Stomach smooth muscle (tissue), 2 donors: ENCODE measurements around the gene ARHGEF12.

Experiments
- H3K27ac ChIP-seq: one replicate; pipeline ENCODE4 v1.7.0; 2013; ENCODE audit warnings: mild to moderate bottlenecking, low read length, inconsistent platforms
- H3K27me3 ChIP-seq, 2 donors: one replicate each; pipeline ENCODE4 v1.7.0; 2013; ENCODE audit warnings: low read length in 2 of 2; ENCODE audit not compliant: insufficient read depth in 2 of 2, control insufficient read depth in 1 of 2
- H3K36me3 ChIP-seq, 2 donors: one replicate each; pipeline ENCODE4 v1.7.0; 2013; ENCODE audit warnings: low read length in 2 of 2; ENCODE audit not compliant: control insufficient read depth in 2 of 2, insufficient read depth in 2 of 2
- H3K4me1 ChIP-seq: one replicate; pipeline ENCODE4 v1.7.0; 2013; ENCODE audit warnings: low read length; ENCODE audit not compliant: control insufficient read depth, insufficient read depth
- H3K4me3 ChIP-seq, 2 donors: one replicate each; pipeline ENCODE4 v1.7.0; 2013; ENCODE audit warnings: low read length in 2 of 2
- H3K9ac ChIP-seq, 2 donors: one replicate each; pipeline ENCODE4 v1.7.0; 2013; ENCODE audit warnings: low read length in 2 of 2, mild to moderate bottlenecking in 1 of 2
- H3K9me3 ChIP-seq, 2 donors: one replicate each; pipeline ENCODE4 v1.7.0; 2013; ENCODE audit warnings: low read length in 2 of 2; ENCODE audit not compliant: control insufficient read depth in 2 of 2
- donor health status: healthy.
- donor health status: Pancreatic carcinoma.

ARHGEF12 gene

GRCh38 chr11:120340529-120340928 lies 4.3 kb downstream of the ARHGEF12 start:
- Histone ChIP-seq H3K4me3 (peak overlapping the region in 1 of 2 donors; percentile 17), H3K36me3 (no peaks in the 10 kb centered on the region), H3K9ac (no peak overlapping the region), H3K9me3 (no peaks in the 10 kb centered on the region), H3K27me3 (no peaks in the 10 kb centered on the region), H3K4me1 (peaks cover 21% of the 10 kb centered on the region), H3K27ac (no peak overlapping the region)

GRCh38 chr11:120342226-120342625 lies 6.0 kb downstream of the ARHGEF12 start:
- Histone ChIP-seq H3K9ac (no peak overlapping the region), H3K4me3 (no peak overlapping the region), H3K4me1 (peaks cover 21% of the 10 kb centered on the region), H3K27ac (no peak overlapping the region), H3K36me3 (no peaks in the 10 kb centered on the region), H3K9me3 (no peaks in the 10 kb centered on the region), H3K27me3 (no peaks in the 10 kb centered on the region)

GRCh38 chr11:120342678-120343077 lies 6.5 kb downstream of the ARHGEF12 start:
- no peaks in the 10 kb centered on the region for H3K27me3 ChIP-seq
- H3K9ac ChIP-seq = no peak overlapping the region
- H3K36me3 ChIP-seq = no peaks in the 10 kb centered on the region
- no peak overlapping the region for H3K4me3 ChIP-seq
- H3K9me3 ChIP-seq = no peaks in the 10 kb centered on the region
- H3K27ac ChIP-seq = no peak overlapping the region
- H3K4me1 ChIP-seq = peaks cover 21% of the 10 kb centered on the region

GRCh38 chr11:120343429-120343828 lies 7.2 kb downstream of the ARHGEF12 start:
- Histone ChIP-seq H3K9me3 (no peaks in the 10 kb centered on the region), H3K4me1 (peaks cover 21% of the 10 kb centered on the region), H3K4me3 (no peak overlapping the region), H3K36me3 (no peaks in the 10 kb centered on the region), H3K27me3 (no peaks in the 10 kb centered on the region), H3K27ac (no peak overlapping the region), H3K9ac (no peak overlapping the region)

GRCh38 chr11:120344302-120345004 lies 8.2 kb downstream of the ARHGEF12 start:
- Histone ChIP-seq H3K9me3 (no peaks in the 10 kb centered on the region), H3K27me3 (no peaks in the 10 kb centered on the region), H3K4me3 (no peak overlapping the region), H3K27ac (no peak overlapping the region), H3K4me1 (peaks cover 17% of the 10 kb centered on the region), H3K9ac (no peak overlapping the region), H3K36me3 (no peaks in the 10 kb centered on the region)

- H3K27ac ChIP-seq = no peak overlapping the region
Observed at GRCh38 chr11:120346233-120346632, 10.0 kb downstream of the ARHGEF12 start.

GRCh38 chr11:120350637-120351036 lies 14.4 kb downstream of the ARHGEF12 start:
- no peak overlapping the region for H3K9ac ChIP-seq
- H3K27me3 ChIP-seq = no peaks in the 10 kb centered on the region
- H3K27ac ChIP-seq = no peak overlapping the region
- no peak overlapping the region for H3K4me3 ChIP-seq
- no peaks in the 10 kb centered on the region for H3K36me3 ChIP-seq
- peaks cover 3% of the 10 kb centered on the region for H3K4me1 ChIP-seq
- H3K9me3 ChIP-seq = no peaks in the 10 kb centered on the region

More at GRCh38 chr11:120346233-120346632, 10.0 kb downstream of the ARHGEF12 start:
- Histone ChIP-seq H3K27me3 (no peaks in the 10 kb centered on the region), H3K9ac (no peak overlapping the region), H3K9me3 (no peaks in the 10 kb centered on the region), H3K36me3 (no peaks in the 10 kb centered on the region), H3K4me3 (peak overlapping the region in 1 of 2 donors; percentile 10), H3K4me1 (peaks cover 9% of the 10 kb centered on the region)

GRCh38 chr11:120352405-120352804 lies 16.2 kb downstream of the ARHGEF12 start:
- Histone ChIP-seq H3K4me3 (no peak overlapping the region), H3K36me3 (no peaks in the 10 kb centered on the region), H3K9ac (no peak overlapping the region), H3K9me3 (no peaks in the 10 kb centered on the region), H3K27ac (no peak overlapping the region), H3K27me3 (no peaks in the 10 kb centered on the region), H3K4me1 (peaks cover 3% of the 10 kb centered on the region)

GRCh38 chr11:120354068-120354467 lies 17.9 kb downstream of the ARHGEF12 start:
- H3K36me3 ChIP-seq = no peaks in the 10 kb centered on the region
- H3K9me3 ChIP-seq = no peaks in the 10 kb centered on the region
- H3K4me1 ChIP-seq = peaks cover 3% of the 10 kb centered on the region
- H3K4me3 ChIP-seq = no peak overlapping the region
- H3K9ac ChIP-seq = no peak overlapping the region
- H3K27ac ChIP-seq = no peak overlapping the region
- H3K27me3 ChIP-seq = no peaks in the 10 kb centered on the region

- Histone ChIP-seq H3K36me3 (no peaks in the 10 kb centered on the region), H3K9ac (no peak overlapping the region), H3K27me3 (no peaks in the 10 kb centered on the region), H3K4me3 (no peak overlapping the region), H3K4me1 (peaks cover 3% of the 10 kb centered on the region), H3K27ac (no peak overlapping the region), H3K9me3 (no peaks in the 10 kb centered on the region)
Observed at GRCh38 chr11:120354779-120355178, 18.6 kb downstream of the ARHGEF12 start.

- no peak overlapping the region for H3K27ac ChIP-seq
- H3K4me1 ChIP-seq = peaks cover 3% of the 10 kb centered on the region
- no peak overlapping the region for H3K4me3 ChIP-seq
- no peaks in the 10 kb centered on the region for H3K36me3 ChIP-seq
- no peaks in the 10 kb centered on the region for H3K9me3 ChIP-seq
- H3K27me3 ChIP-seq = no peaks in the 10 kb centered on the region
- no peak overlapping the region for H3K9ac ChIP-seq
Observed at GRCh38 chr11:120357620-120358019, 21.4 kb downstream of the ARHGEF12 start.
